K562 (cell line): ENCODE results near the gene SLAMF6. TPM values are rescaled to one million over a fixed set of nuclear protein-coding genes. Genes with fewer than 3 reads are reported as not detected.
A peak's percentile ranks its signal among the peaks of the same experiment; 100 is the strongest.

Source experiments
- BCOR ChIP-seq: fragments of 450-650 bp; IDR thresholded peaks from 2 replicates; pipeline ENCODE4 v1.6.1; 2016
- BMI1 ChIP-seq: fragments of 150-350 bp; IDR thresholded peaks from 2 replicates; pipeline ENCODE4 v1.6.1; 2014; ENCODE audit warnings: low read length
- CSDE1 ChIP-seq, 2 experiments: fragments of 450-650 bp; IDR thresholded peaks; 2 replicates each; pipeline ENCODE4 v1.6.1; 2016; ENCODE audit warnings: mild to moderate bottlenecking in 1 of 2
- NR1H2 ChIP-seq: sonication (generic); formaldehyde crosslinking; IDR thresholded peaks from 2 replicates; pipeline ENCODE4 v1.4.0; 2020; ENCODE audit warnings: mild to moderate bottlenecking, missing genetic modification reagents
- NUFIP1 ChIP-seq: fragments of 450-650 bp; IDR thresholded peaks from 2 replicates; pipeline ENCODE4 v1.6.1; 2018; ENCODE audit not compliant: partially characterized antibody
- PCBP2 ChIP-seq: fragments of 200-400 bp; formaldehyde crosslinking; IDR thresholded peaks from 2 replicates; pipeline ENCODE4 v1.6.1; 2018; ENCODE audit warnings: low read length, low read depth, mild to moderate bottlenecking, moderate library complexity; ENCODE audit not compliant: poor library complexity, severe bottlenecking
- PRPF4 ChIP-seq: fragments of 200-400 bp; formaldehyde crosslinking; IDR thresholded peaks from one replicate; pipeline ENCODE4 v1.6.1; 2017; ENCODE audit warnings: low read length, low read depth, mild to moderate bottlenecking; ENCODE audit not compliant: insufficient read depth, poor library complexity, severe bottlenecking
- ZNF134 ChIP-seq: fragments of 250-450 bp; sonication (Bioruptor Pico); conservative IDR thresholded peaks from 2 replicates; pipeline ENCODE4 v1.4.0; 2020
- ZNF3 ChIP-seq: fragments of 250-450 bp; sonication (Bioruptor Pico); IDR thresholded peaks from 2 replicates; pipeline ENCODE4 v1.5.0; 2021; ENCODE audit warnings: mild to moderate bottlenecking, moderate library complexity
- ZNF57 ChIP-seq: fragments of 450-650 bp; formaldehyde crosslinking; IDR thresholded peaks from 2 replicates; pipeline ENCODE4 v1.4.0; 2020; ENCODE audit warnings: mild to moderate bottlenecking, moderate library complexity
- ZNF655 ChIP-seq: fragments of 250-450 bp; sonication (Bioruptor Pico); IDR thresholded peaks from 2 replicates; pipeline ENCODE4 v1.5.0; 2021
- polyA plus RNA-seq, 8 experiments: library from polyadenylated mRNA; depleted of rRNA in 4 of 8; stranded (reverse) in 5 of 8; unstranded in 3 of 8; fragments of >200 nt; fragmentation: Nextera tagmentation in 2 of 8; fragmentation: Illumina TruSeq in 1 of 8; extraction: Ambion mirVana in 2 of 8; extraction: Trizol in 1 of 8; gene quantifications; 2 replicates each; pipeline versions ENCODE4 v1.2.1 to v1.2.3, GENCODE V29; 2011 to 2014; ENCODE audit warnings: inconsistent platforms in 1 of 8, missing spikeins in 1 of 8
- total RNA-seq, 7 experiments: library from RNA; depleted of rRNA in 6 of 7; stranded (reverse); fragments of >200 nt in 6 of 7; fragmentation: Illumina TruSeq in 2 of 7; extraction: Trizol in 2 of 7; gene quantifications; 2 replicates each; pipeline versions ENCODE4 v1.2.1 to v1.2.3, GENCODE V29; 2011 to 2021; ENCODE audit warnings: low replicate concordance in 1 of 7
- TF ChIP-seq, protein P1 (sequence below): fragments of 450-650 bp; IDR thresholded peaks from 2 replicates; pipeline ENCODE4 v1.6.1; 2016; ENCODE audit warnings: mild to moderate bottlenecking, moderate library complexity
- TF ChIP-seq, protein P2 (sequence below): fragments of 450-650 bp; IDR thresholded peaks from 2 replicates; pipeline ENCODE4 v1.6.1; 2016; ENCODE audit warnings: mild to moderate bottlenecking

Gene SLAMF6
- total and polyA plus RNA-seq, 9 of the 15 experiments (the other 6 are each of a cell fraction or from before 2014, with no cell fraction given): 0.56 to 4.8 (median 1.1) TPM

GRCh38 chr1:160550572-160551034, 27.5 kb upstream of the SLAMF6 start (continued):
- TF ChIP-seq ZNF655 (CRISPR knock-in tag): no peak
- TF ChIP-seq NR1H2: no peak
- TF ChIP-seq PCBP2: no peak
- TF ChIP-seq, protein P1, sequence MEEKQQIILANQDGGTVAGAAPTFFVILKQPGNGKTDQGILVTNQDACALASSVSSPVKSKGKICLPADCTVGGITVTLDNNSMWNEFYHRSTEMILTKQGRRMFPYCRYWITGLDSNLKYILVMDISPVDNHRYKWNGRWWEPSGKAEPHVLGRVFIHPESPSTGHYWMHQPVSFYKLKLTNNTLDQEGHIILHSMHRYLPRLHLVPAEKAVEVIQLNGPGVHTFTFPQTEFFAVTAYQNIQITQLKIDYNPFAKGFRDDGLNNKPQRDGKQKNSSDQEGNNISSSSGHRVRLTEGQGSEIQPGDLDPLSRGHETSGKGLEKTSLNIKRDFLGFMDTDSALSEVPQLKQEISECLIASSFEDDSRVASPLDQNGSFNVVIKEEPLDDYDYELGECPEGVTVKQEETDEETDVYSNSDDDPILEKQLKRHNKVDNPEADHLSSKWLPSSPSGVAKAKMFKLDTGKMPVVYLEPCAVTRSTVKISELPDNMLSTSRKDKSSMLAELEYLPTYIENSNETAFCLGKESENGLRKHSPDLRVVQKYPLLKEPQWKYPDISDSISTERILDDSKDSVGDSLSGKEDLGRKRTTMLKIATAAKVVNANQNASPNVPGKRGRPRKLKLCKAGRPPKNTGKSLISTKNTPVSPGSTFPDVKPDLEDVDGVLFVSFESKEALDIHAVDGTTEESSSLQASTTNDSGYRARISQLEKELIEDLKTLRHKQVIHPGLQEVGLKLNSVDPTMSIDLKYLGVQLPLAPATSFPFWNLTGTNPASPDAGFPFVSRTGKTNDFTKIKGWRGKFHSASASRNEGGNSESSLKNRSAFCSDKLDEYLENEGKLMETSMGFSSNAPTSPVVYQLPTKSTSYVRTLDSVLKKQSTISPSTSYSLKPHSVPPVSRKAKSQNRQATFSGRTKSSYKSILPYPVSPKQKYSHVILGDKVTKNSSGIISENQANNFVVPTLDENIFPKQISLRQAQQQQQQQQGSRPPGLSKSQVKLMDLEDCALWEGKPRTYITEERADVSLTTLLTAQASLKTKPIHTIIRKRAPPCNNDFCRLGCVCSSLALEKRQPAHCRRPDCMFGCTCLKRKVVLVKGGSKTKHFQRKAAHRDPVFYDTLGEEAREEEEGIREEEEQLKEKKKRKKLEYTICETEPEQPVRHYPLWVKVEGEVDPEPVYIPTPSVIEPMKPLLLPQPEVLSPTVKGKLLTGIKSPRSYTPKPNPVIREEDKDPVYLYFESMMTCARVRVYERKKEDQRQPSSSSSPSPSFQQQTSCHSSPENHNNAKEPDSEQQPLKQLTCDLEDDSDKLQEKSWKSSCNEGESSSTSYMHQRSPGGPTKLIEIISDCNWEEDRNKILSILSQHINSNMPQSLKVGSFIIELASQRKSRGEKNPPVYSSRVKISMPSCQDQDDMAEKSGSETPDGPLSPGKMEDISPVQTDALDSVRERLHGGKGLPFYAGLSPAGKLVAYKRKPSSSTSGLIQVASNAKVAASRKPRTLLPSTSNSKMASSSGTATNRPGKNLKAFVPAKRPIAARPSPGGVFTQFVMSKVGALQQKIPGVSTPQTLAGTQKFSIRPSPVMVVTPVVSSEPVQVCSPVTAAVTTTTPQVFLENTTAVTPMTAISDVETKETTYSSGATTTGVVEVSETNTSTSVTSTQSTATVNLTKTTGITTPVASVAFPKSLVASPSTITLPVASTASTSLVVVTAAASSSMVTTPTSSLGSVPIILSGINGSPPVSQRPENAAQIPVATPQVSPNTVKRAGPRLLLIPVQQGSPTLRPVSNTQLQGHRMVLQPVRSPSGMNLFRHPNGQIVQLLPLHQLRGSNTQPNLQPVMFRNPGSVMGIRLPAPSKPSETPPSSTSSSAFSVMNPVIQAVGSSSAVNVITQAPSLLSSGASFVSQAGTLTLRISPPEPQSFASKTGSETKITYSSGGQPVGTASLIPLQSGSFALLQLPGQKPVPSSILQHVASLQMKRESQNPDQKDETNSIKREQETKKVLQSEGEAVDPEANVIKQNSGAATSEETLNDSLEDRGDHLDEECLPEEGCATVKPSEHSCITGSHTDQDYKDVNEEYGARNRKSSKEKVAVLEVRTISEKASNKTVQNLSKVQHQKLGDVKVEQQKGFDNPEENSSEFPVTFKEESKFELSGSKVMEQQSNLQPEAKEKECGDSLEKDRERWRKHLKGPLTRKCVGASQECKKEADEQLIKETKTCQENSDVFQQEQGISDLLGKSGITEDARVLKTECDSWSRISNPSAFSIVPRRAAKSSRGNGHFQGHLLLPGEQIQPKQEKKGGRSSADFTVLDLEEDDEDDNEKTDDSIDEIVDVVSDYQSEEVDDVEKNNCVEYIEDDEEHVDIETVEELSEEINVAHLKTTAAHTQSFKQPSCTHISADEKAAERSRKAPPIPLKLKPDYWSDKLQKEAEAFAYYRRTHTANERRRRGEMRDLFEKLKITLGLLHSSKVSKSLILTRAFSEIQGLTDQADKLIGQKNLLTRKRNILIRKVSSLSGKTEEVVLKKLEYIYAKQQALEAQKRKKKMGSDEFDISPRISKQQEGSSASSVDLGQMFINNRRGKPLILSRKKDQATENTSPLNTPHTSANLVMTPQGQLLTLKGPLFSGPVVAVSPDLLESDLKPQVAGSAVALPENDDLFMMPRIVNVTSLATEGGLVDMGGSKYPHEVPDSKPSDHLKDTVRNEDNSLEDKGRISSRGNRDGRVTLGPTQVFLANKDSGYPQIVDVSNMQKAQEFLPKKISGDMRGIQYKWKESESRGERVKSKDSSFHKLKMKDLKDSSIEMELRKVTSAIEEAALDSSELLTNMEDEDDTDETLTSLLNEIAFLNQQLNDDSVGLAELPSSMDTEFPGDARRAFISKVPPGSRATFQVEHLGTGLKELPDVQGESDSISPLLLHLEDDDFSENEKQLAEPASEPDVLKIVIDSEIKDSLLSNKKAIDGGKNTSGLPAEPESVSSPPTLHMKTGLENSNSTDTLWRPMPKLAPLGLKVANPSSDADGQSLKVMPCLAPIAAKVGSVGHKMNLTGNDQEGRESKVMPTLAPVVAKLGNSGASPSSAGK: 0 out of 2 replicates have a peak, but pooled peaks have one; percentile 5
- TF ChIP-seq PRPF4: no peak
- no peak for TF ChIP-seq ZNF3
- no peak for TF ChIP-seq BMI1
- TF ChIP-seq, protein P2, sequence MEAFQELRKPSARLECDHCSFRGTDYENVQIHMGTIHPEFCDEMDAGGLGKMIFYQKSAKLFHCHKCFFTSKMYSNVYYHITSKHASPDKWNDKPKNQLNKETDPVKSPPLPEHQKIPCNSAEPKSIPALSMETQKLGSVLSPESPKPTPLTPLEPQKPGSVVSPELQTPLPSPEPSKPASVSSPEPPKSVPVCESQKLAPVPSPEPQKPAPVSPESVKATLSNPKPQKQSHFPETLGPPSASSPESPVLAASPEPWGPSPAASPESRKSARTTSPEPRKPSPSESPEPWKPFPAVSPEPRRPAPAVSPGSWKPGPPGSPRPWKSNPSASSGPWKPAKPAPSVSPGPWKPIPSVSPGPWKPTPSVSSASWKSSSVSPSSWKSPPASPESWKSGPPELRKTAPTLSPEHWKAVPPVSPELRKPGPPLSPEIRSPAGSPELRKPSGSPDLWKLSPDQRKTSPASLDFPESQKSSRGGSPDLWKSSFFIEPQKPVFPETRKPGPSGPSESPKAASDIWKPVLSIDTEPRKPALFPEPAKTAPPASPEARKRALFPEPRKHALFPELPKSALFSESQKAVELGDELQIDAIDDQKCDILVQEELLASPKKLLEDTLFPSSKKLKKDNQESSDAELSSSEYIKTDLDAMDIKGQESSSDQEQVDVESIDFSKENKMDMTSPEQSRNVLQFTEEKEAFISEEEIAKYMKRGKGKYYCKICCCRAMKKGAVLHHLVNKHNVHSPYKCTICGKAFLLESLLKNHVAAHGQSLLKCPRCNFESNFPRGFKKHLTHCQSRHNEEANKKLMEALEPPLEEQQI: no peak
- TF ChIP-seq ZNF134 (CRISPR knock-in tag): no peak
- no peak for TF ChIP-seq BCOR
- no peak for TF ChIP-seq NUFIP1
- TF ChIP-seq CSDE1 (IDR thresholded peaks at IDR 0.05): no peak
- no peak for TF ChIP-seq ZNF57
